K562 (cell line): ENCODE data around the gene CLDN14.

ENCODE experiments used
- CBX1 ChIP-seq: sonication (generic); IDR thresholded peaks from 2 replicates; pipeline ENCODE4 v1.6.1; 2016; ENCODE audit warnings: antibody characterized with exemption, low read depth, mild to moderate bottlenecking
- CHD1 ChIP-seq: fragments of 200-600 bp; sonication (generic); IDR thresholded peaks from one replicate; pipeline ENCODE4 v1.6.1; 2012; ENCODE audit warnings: mild to moderate bottlenecking, moderate library complexity, low read length, inconsistent platforms
- ELF1 ChIP-seq: fragments of 200-800 bp; sonication (Bioruptor generic); IDR thresholded peaks from 2 replicates; pipeline ENCODE4 v1.6.1; 2016; ENCODE audit warnings: missing genetic modification characterization, missing compliant biosample characterization
- FOXK2 ChIP-seq, 2 experiments: fragments of 450-650 bp; IDR thresholded peaks in 1 of 2; conservative IDR thresholded peaks in 1 of 2; 2 replicates each; pipeline ENCODE4 v1.6.1; 2016; ENCODE audit warnings: low read depth in 2 of 2, mild to moderate bottlenecking in 1 of 2
- HMG20A ChIP-seq: fragments of 450-650 bp; formaldehyde crosslinking; conservative IDR thresholded peaks from 2 replicates; pipeline ENCODE4 v1.4.0; 2020; ENCODE audit warnings: mild to moderate bottlenecking, mixed read lengths
- NFYB ChIP-seq: IDR thresholded peaks from 2 replicates; pipeline ENCODE4 v1.6.1; 2011; ENCODE audit warnings: mild to moderate bottlenecking, moderate library complexity; ENCODE audit not compliant: insufficient read length; ENCODE audit errors: extremely low read depth
- NR4A1 ChIP-seq, 2 experiments: fragments of 250-450 bp in 1 of 2; fragments of 450-650 bp in 1 of 2; sonication (Bioruptor Pico) in 1 of 2; IDR thresholded peaks; 2 replicates each; pipeline versions ENCODE4 v1.4.0 to v1.6.1; 2016 to 2020; ENCODE audit warnings: mild to moderate bottlenecking in 2 of 2, missing compliant biosample characterization in 1 of 2, missing genetic modification characterization in 1 of 2, moderate library complexity in 1 of 2
- RAD51 ChIP-seq: fragments of 450-650 bp; IDR thresholded peaks from 2 replicates; pipeline ENCODE4 v1.7.1; 2016; ENCODE audit warnings: low read depth, mild to moderate bottlenecking, borderline replicate concordance
- SIN3A ChIP-seq, 2 experiments: fragments of 150-350 bp in 1 of 2; IDR thresholded peaks; 2 replicates each; pipeline ENCODE4 v1.6.1; 2011 to 2016; ENCODE audit warnings: borderline replicate concordance in 2 of 2, low read depth in 2 of 2, low read length in 2 of 2, mild to moderate bottlenecking in 2 of 2, moderate library complexity in 2 of 2; ENCODE audit not compliant: control insufficient read depth in 1 of 2
- ZNF311 ChIP-seq: fragments of 250-450 bp; sonication (Bioruptor Pico); IDR thresholded peaks from 2 replicates; pipeline ENCODE4 v1.4.0; 2020; ENCODE audit warnings: mild to moderate bottlenecking, moderate library complexity
- TF ChIP-seq, protein P1 (sequence below): sonication (generic); formaldehyde crosslinking; IDR thresholded peaks from 2 replicates; pipeline ENCODE4 v1.8.1; 2022; ENCODE audit warnings: missing genetic modification reagents
- TF ChIP-seq, protein P2 (sequence below): fragments of 450-650 bp; formaldehyde crosslinking; conservative IDR thresholded peaks from 2 replicates; pipeline ENCODE4 v1.4.0; 2022; ENCODE audit warnings: mild to moderate bottlenecking, missing genetic modification characterization

DNA sequence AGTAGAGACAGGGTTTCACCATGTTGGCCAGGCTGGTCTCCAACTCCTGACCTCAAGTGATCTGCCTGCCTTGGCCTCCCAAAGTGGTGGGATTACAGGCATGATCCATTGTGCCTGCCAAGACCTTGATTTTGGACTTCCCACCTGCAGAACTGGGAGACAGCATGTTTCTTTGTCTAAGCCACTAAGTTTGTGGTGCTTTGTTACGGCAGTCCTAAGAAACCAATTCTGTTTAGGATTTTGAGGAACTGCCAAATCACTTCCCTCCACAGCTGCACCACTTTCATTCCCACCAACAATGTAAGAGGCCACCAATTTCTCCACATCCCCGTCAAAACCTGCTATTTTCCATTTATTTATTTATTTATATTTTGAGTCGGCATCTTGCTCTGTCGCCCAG lies 48.7 kb downstream of the CLDN14 start:
- no peak for TF ChIP-seq HMG20A (CRISPR knock-in tag)
- no peak for TF ChIP-seq NFYB
- TF ChIP-seq, protein P1, sequence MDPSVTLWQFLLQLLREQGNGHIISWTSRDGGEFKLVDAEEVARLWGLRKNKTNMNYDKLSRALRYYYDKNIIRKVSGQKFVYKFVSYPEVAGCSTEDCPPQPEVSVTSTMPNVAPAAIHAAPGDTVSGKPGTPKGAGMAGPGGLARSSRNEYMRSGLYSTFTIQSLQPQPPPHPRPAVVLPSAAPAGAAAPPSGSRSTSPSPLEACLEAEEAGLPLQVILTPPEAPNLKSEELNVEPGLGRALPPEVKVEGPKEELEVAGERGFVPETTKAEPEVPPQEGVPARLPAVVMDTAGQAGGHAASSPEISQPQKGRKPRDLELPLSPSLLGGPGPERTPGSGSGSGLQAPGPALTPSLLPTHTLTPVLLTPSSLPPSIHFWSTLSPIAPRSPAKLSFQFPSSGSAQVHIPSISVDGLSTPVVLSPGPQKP (CRISPR knock-in tag) = no peak
- TF ChIP-seq ELF1 (tag) = no peak
- TF ChIP-seq, protein P2, sequence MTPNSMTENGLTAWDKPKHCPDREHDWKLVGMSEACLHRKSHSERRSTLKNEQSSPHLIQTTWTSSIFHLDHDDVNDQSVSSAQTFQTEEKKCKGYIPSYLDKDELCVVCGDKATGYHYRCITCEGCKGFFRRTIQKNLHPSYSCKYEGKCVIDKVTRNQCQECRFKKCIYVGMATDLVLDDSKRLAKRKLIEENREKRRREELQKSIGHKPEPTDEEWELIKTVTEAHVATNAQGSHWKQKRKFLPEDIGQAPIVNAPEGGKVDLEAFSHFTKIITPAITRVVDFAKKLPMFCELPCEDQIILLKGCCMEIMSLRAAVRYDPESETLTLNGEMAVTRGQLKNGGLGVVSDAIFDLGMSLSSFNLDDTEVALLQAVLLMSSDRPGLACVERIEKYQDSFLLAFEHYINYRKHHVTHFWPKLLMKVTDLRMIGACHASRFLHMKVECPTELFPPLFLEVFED = no peak
- TF ChIP-seq FOXK2 (conservative IDR thresholded peaks at IDR 0.05 in 1 of 2, IDR thresholded peaks at IDR 0.05 in 1 of 2; ENCODE audit: low read depth in 2 of 2) = no peak
- no peak for TF ChIP-seq ZNF311 (CRISPR knock-in tag)
- no peak for TF ChIP-seq CHD1
- TF ChIP-seq SIN3A (IDR thresholded peaks at IDR 0.05; ENCODE audit: borderline replicate concordance in 2 of 2, control insufficient read depth in 1 of 2, low read depth in 2 of 2, low read length in 2 of 2) = no peak
- no peak for TF ChIP-seq NR4A1 (CRISPR knock-in tag; IDR thresholded peaks at IDR 0.05)
- no peak for TF ChIP-seq NR4A1 (tag; IDR thresholded peaks at IDR 0.05)
- TF ChIP-seq RAD51 = no peak
- no peak for TF ChIP-seq CBX1
